GM18861 (cell line): ENCODE data around the gene ASB2.

Source experiments
- ATAC-seq: cut with Tn5 transposase; IDR thresholded peaks from one replicate; pipeline ENCODE4 v1.9.1; 2021; ENCODE audit not compliant: unreplicated experiment

The ASB2 gene

DNA sequence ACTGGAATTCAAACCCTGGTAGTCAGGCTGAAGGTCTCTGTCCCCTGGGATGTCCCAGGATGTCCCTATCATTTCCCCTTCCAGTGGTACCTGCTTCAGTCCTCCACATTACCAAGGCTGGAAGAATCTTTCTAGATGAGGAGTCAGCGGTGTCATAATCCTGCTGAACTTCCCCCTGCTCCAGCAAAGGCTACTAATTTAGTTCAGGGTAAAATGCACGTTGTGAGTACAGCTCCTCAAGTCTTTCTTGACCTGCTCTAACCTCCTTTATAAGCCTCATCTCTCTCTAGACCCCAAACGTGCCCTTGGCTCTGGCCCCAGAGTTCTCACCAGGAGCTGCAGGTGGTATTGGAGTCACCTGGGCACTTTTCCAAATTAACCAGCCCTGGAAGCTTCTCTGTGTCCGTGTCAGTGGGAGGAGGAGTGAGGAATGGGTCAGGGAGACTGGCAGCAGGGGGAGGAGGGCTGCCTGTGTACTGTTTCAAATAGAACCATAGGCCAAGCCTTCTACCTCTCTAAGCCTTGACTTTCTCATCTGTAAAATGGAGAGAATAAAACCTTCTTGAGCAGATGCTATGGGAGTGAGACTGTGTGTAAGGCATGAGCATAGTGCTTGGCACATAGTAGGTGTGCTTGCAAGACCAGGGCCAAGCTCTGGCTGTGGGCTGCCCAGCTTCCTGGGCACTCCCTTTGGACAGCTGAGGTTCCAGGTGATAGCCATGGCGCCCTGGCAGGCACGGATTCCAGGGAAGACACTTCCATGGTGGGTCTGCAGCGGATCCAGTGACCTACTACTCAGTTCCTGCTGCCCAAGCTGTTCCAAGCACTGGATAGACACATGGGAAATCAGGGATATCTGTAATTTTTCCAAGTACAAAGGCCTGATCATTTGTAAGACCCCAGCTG is 24.5 kb downstream of the ASB2 start:
- ATAC-seq: no peak

DNA sequence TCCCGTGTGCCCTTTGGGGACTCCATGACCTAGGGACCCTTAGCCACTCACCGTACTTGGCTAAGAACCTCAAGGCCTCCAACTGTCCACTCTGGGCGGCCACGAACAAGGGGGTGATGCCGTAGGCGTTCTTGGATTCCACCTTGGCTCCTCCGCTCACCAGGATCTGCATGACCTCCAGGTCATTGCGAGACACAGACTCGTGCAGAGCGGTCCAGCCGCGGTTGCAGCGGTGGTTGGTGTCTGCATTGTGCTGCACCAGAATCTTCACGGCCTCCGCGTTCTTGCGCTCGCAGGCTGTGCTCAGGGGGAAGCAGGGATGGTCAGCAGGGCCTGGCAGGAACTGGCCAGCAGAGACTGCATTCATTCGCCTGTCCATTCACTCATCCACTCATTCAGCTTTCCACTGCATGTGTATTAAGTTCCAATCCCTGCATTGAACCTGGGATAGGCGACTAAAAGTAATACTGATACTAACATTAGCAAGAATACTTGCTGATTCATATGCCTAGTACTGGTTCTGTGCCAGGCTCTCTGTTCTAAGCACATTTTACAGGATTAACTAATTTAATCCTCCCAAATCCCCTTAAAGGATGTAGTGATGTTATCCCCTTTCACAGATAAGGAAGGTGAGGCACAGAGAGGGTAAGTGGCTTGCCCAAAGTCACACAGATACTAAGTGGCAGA is 25.3 kb downstream of the ASB2 start:
- ATAC-seq: no peak

DNA sequence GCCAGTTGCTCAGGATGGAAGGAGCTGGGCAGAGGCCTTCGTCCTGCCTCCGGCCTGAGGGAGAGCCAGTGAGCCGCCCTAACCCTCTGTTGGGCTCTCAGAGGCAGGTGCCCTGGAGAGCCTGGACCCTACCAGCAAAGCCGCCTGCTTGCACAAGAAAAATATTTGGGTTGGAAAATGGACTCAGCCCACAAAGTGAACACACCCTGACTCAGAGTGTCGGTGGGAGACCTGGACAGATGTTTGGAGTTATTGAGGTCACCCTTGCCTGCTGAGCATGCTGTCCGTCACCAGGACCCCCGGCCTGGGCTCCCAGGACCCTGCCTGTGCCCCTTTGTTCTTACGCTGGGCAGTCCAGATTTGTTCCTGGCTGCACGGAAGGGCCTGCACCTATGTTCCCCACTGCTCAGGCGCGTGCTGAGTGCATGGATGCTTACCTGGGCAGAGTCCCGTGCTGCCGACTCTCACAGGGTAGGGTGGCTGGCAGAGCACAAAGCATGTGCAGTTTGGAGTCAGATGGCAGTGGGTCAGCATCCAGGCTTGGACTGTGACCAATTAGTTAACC is 26.8 kb downstream of the ASB2 start:
- no peak for ATAC-seq

DNA sequence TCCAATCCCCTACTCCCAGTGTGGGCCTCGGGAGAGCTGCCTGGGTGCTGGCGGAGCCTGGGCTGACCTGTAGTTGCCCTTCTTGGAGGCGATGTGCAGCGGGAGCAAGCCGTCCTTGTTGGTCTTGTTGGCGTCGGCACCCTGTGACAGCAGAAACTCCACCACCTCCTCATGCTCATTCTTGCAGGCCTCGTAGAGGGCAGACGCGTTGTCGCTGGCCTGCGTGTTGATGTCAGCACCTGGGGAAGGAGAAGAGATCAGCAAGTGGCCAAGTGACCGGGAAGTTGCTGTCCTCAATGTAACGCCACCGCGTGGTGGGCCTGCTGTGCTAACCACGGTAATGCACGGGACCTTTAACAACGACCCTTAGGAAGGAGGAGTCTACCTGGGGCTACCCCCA is 29.1 kb downstream of the ASB2 start:
- no peak for ATAC-seq

DNA sequence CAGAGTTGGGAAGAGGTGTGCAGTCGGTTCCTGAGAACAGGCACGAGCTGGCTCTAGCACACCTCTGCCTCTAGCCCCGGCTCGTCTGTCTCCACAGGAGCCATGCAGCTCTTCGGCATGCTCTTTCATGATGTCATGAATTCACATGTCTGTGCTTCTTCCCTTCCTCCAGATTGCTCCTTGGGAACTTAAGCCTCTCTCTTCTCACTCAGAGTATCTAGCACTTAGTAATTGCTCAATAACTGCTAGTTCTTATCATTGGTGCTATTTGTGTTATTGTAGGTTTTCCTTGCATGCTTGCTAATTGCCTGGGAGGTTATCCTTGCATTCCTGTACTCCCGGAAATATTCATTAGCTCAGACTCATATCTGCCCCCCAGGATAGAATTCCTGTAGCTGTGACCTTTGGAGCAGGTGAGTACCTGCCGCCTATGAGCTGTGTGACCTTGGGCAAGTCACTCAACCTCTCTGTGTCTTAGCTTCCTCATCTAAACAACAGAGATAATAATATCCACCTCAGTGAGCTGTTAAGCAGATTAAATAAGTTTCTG is 29.8 kb downstream of the ASB2 start:
- ATAC-seq: no peak

DNA sequence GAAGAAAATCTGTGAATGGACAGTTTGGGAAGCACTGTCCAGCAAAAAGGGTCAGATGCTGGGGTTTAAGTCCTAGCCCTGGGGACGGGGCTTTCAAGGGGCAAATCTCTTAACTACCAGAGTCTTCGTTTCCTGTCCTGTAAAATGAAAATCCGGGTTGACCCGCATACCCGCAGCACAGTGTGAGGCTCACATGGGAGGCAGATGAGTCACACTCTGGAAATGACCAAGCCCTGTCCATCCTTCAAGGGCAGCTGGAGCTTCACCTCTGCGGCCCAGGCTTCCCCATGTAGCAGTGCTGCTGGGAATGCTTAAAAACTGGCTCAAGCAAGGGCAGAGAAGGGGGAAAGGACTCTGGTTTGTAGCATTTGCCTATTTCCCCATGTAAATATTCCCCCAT is 30.3 kb downstream of the ASB2 start:
- ATAC-seq: no peak

DNA sequence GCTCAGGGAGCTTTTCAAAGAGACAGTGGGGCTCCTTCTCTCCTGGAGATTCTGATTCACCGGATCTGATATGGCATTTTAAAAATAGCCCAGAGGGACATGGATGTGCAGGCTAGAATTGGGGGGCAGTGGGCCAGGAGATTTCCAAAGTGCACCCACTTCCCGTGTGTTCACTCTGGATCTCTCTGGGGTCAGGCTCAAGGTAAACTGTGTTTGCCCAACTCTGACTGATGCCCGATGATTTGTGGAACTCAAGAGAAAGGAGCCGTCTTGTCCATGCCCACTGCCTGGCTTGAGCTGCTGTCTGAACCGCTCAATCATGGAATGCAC is 31.3 kb downstream of the ASB2 start:
- no peak for ATAC-seq

DNA sequence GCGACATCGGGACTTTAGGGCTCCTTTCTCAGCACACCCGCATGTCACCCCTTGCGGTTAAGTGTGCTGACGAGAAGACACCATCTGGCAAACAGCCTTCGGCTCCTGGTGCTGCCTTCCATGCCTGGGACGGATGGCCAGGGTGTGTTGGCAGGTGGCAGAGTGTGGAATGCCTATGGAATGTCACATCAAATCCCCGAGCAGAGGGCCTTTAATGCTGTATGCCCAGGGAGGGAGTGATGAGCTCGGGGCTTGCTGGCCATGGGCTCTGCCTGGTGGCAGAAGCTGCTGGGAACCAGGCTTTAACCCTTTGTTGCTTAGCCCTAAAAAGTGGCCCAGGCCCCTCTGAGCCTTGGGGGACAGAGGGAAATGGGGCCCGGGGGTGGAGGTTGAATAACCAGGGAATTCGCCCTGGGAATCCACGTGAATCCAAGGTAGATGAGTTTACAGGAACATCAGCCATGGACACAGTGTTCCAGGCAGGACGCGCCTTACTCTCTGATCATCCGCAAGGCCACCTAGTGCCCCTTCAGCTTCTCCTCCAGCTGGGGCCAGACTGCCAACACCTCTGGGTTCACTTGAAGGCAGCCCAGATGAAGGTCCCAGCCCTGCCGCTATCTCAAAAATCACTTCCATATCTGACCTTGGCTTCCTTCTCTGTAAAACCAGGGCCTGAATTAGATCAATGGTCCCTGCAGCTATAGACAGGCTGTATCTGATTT is 31.9 kb downstream of the ASB2 start:
- ATAC-seq: no peak

DNA sequence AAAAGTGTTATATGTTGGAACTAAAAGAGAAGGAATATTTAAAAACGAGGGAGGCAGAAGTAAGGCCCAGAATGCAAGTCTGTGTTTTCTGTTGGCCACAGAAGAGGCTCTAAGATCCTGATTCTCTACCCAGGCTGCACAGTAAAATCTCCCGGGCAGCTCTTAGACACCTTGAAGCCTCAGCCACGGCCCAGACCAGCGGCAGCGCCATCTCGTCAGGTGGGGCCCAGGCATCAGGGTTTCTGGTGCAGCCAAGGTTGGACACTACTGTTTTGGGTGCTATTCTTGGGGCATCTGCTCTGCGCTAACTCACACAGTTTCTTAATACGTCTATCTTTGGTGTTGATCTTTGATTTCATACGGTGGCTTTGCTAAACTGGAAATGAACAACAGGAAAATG is 32.4 kb downstream of the ASB2 start:
- no peak for ATAC-seq

DNA sequence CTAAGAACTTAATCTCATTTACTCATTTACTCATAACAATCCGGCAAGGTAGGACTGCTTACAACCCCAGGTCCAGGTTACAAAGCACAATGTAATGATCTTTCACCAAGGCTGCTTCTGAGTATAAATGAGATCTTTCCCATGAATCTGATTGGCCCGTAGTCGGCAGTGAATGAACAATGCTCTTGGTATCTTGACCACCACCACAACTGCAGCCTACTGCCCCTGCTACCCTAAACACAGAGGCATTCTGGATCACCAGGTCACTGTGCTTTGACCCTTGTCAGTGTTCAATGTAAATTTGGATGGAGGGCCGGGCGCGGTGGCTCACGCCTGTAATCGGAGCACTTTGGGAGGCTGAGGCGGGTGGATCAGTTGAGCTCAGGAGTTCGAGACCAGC is 33.3 kb downstream of the ASB2 start:
- no peak for ATAC-seq

DNA sequence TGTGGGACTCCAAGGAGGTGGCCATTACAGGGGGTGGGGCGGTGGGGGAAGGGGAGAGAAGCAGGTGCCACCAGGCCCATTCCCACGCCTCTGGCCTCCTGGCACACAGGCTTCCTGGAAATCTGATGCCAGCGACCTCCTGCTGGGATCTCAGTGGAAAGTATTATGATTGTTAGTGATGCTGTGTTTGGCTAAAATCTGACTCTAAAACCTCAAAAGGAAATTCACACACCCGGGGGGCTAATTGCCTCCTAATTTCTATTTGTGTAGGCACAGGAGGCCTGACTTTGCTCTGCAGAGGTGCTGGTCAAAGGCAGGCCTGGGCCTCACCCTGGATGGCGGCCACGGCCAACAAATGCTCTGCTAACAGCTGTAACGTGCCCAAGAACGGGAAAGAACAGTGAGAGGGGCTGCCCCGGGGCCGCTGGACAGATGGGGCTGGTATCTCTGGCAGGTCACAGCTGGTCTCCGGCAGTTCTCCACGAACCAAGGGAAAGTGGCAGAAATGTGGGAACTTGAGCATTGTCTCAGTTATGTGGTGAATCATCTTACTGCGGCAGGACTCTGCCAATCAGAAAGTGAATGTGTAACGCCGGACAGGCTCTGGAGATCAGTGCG is 35.0 kb downstream of the ASB2 start:
- no peak for ATAC-seq

DNA sequence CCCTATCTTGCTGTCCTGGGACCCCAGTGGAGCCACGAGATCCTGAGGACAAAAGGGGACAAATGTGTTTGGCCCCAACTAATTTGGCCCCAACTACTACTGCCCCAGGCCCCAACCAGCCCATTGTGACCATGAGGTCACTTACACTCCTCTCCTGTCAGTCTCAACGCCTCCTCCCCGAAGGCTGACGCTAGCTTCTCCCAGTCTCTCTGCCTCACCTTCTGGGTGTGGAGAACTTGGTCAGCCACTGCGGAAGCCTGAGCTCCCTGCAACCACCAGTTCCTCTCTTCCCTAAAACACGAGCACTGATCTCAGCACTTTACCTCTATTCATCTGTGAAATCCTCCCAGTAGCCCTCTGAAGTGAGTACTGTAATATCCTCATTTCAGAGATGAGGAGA is 35.9 kb downstream of the ASB2 start:
- ATAC-seq: no peak

DNA sequence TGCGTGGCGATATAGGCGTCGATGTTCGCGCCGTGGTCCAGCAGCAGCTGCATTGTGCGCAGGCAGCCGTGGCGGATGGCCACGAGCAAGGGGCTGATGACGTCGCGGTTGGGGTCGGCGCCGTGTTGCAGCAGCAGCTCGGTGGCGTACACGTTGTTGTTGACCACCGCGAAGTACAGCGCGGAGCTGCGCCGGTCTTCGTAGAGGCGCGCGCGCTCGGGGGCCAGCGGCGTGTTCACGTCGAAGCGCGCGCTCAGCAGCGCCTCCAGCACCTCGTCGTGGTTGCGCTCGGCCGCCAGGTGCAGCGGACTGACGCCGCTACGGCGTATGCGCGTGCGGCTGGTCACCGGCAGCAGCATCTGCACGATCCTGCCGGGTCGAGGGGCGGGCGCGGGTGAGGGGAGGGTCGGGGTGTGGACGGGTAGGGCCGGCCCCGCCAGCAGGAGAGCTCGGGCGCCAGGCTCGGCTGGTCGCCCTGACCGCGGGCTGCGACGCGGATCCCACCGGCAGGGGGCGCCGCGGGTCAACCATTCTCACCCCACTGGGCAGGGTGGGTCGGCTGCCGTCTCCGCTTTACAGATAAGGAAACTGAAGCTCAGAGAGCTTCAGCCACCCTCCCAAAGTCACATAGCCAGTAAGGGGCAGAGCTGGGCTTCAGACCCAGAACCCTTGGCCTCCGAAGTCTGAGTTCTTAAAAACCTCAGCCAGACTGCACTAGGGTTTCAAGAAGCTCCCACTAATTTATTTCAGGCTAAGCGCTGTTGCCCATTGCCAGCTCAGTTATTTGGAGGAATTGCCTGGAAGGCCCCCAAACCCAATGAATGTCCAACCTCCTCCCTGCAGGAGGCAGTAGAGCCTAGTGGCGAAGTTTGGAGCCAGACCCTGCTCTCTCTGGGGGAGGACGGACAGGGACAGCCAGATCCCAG is 36.8 kb downstream of the ASB2 start:
- ATAC-seq: peak; percentile 83

DNA sequence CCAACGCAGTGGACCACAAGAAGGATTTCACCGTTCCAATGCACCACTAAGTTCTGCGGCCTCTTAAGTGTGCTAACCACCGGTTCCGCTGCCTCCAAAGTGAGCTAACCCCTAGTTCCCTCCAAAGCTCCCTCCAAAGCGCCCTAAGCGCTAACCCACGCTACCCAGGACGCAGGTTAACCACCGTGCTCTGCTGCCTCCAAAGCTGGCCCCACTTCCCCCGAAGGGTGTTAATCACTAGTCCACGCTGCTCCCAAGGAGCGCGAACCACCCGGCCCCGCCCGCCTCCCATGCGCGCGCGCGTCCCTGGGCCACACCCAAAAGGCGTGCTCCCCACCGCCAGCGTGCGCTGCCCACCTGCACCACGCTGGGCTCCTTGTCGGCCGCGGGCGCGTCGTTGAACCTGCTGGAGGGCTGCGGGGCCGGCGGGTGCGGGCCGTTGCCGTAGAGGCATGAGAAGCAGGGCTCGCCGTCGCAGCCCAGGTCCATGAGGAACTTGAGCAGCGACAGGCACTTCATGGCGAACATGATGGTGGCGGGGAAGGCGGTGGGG is 37.5 kb downstream of the ASB2 start:
- ATAC-seq: no peak

DNA sequence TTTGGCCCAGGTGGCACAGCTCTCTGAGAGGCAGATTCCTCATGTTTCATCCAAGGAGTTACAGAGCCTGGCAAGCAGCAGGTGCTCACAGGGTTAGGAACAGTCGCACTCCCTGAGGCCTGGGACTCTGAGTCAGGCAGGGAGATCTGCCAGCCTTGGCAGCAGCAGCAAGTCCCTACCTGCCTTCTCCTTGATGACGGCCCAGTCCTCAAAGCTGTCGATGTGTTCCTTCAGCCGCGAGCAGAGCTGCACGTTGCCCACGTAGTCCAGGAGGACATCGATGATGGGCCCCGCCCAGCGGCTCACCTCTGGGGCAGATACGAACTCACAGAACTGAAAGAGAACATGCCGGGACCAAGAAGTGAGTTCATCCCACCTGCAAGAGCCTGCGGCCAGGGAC is 38.9 kb downstream of the ASB2 start:
- no peak for ATAC-seq

DNA sequence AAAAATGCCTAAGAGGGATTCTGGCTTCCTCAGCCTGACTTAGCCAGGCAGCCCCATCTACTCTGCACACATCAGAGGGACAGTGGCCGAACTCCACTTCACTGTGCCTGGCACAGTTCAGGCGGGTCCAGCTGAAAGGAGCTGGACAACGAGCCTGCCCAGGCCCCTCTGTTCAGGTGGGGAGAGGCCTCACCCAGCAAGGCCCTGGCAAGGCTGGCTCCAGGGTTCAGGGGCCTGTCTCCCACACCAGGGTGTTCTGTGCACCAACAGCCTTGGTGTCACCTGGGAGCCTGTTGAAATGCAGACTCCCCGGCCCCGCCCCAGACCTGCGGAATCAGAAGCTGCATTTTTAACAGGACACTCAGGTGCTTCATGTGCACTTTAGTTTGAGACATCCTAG is 39.4 kb downstream of the ASB2 start:
- no peak for ATAC-seq

DNA sequence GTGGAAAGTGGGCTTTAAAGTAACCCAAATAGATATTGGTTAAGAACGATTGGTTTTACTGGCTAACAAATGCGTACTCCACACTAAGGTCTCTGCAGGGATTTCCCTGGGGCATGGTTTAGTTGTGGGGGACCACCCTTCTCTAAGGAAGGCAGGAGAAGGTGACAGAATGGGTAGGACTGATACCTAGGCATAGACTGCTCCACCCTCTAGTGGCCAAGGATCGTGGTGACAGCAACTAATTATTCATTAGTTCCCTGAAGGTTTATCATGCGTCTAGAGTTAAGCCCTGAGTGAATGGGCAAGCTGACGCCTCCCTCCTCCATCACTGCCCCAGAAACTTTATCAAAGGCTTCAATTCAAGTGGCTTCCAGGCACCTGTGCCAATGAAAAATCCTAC is 40.1 kb downstream of the ASB2 start:
- ATAC-seq: no peak

DNA sequence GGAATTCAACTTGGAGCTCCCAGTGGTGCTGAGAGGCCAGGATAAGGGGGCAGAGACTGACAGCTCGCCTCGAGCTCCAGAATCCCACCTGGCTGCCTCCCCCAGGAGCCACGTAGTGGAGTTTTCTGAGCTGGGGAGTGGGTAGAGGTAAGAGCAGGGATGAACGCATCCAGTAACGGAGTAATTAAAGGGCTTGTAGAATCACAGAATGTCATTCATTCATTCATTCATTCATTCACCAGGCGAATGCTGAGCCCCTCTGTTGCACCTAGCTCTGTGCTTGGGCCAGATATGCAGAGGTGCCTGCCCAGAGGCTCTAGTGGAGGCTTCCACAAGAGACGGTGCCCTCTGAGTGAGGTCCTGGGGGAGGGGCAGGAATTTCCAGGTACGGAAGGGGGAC is 41.2 kb downstream of the ASB2 start:
- no peak for ATAC-seq

DNA sequence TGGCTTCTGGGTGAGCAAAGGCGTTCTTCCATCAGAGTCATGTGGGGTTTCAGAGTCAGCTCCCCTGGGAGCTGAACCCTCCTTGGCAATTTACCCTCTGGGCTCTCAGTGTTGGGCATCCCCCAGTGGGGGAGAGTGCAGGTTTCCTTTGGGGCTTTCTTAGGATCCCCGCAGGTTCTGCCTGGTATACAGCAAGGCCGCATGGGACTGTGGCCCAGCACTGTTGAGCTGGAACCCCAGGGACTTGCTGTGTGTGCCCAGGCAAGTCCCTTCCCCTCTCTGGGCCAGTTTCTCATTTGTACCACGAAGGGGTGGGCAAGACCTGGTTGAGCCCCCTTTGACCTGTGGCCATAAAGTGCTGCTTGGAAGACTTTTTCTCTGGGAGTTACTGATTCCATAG is 43.7 kb downstream of the ASB2 start:
- ATAC-seq: no peak

DNA sequence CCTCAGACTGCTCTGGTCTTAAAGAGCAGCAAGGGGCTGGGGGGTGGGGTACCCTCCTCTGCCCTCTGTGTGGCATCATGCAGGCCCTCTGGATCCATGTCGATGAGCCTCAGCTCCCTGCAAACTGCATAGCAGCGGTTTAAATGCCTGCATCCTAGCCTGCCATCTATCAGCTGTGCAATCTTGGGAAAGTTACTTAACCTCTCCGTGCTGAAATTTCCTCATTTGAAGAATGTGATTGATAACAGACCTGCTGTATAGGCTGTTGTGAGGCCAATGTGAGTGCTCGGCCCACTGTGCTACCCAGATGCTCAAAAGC is 45.4 kb downstream of the ASB2 start:
- no peak for ATAC-seq
